GM12878 (cell line): Measurements from ENCODE around the gene RUSC1. TPM values are rescaled to one million over a fixed set of nuclear protein-coding genes. Genes with fewer than 3 reads are reported as not detected.

Experiments
- ATAC-seq: fragments of 200-7000 bp; cut with Tn5 transposase; 3 replicates; pipeline ENCODE4 v1.9.1; 2020; ENCODE audit warnings: mild to moderate bottlenecking, moderate library complexity
- BruUV-seq: library from RNA; stranded (reverse); fragments of 400-500 nt; replicated peaks from 2 replicates; lab custom pipeline; 2021; lab: Mats Ljungman, UMichigan
- CTCF ChIA-PET: fragments of 300-600 bp; sonication (Branson Sonifier 250); formaldehyde crosslinking; extraction: SDS; loops from one replicate; lab custom pipeline; 2021; ENCODE audit warnings: inconsistent platforms; lab: Yijun Ruan, JAX
- POLR2A ChIA-PET: fragments of 350-600 bp; formaldehyde crosslinking; extraction: SDS; loops from one replicate; lab custom pipeline; 2021; ENCODE audit warnings: inconsistent platforms; lab: Charles Lee
- RAD21 ChIA-PET: fragments of 300-600 bp; sonication (Branson Sonifier 250); formaldehyde crosslinking; loops from one replicate; lab custom pipeline; 2023; ENCODE audit warnings: antibody characterized with exemption; ENCODE audit not compliant: unreplicated experiment; lab: Charles Lee
- SMC1A ChIA-PET: fragments of 300-600 bp; sonication (Branson Sonifier 250); formaldehyde crosslinking; loops from one replicate; lab custom pipeline; 2023; ENCODE audit not compliant: unreplicated experiment, uncharacterized antibody; lab: Charles Lee
- DNase-seq: peaks from one replicate; pipeline ENCODE4 v3.0.0-alpha.2; 2011; ENCODE audit warnings: low read depth, low spot score
- FAIRE-seq: peaks from 3 replicates; lab custom pipeline; 2011; peaks lifted over from hg19 to GRCh38; lab: Jason Lieb, UNC
- H2AFZ ChIP-seq: 2 replicates; pipeline ENCODE4 v1.6.0; 2011; ENCODE audit warnings: low read depth, low read length, control low read depth; ENCODE audit not compliant: control insufficient read depth
- H3K27ac ChIP-seq: 2 replicates; pipeline ENCODE4 v1.5.1; 2011; ENCODE audit warnings: control low read depth; ENCODE audit not compliant: control insufficient read depth, insufficient read depth
- H3K27me3 ChIP-seq, 2 experiments: replicated peaks in 1 of 2; 2 replicates each; pipeline versions ENCODE4 v1.6.0 to v1.6.1; 2011; ENCODE audit warnings: low read length in 1 of 2; ENCODE audit not compliant: control insufficient read depth in 2 of 2, insufficient read depth in 2 of 2
- H3K36me3 ChIP-seq, 2 experiments: 2 replicates each; pipeline ENCODE4 v1.5.1; 2011; ENCODE audit warnings: low read length in 1 of 2; ENCODE audit not compliant: control insufficient read depth in 2 of 2, insufficient read depth in 2 of 2
- H3K4me1 ChIP-seq: 2 replicates; pipeline ENCODE4 v1.6.1; 2011; ENCODE audit warnings: mild to moderate bottlenecking, low read length, moderate library complexity, mixed read lengths; ENCODE audit not compliant: control insufficient read depth, insufficient read depth
- H3K4me2 ChIP-seq: 2 replicates; pipeline ENCODE4 v1.6.0; 2011; ENCODE audit warnings: control low read depth; ENCODE audit not compliant: control insufficient read depth, insufficient read depth
- H3K4me3 ChIP-seq: fragments of 200-600 bp; sonication (generic); 2 replicates; pipeline ENCODE4 v1.5.1; 2016
- H3K79me2 ChIP-seq: 2 replicates; pipeline ENCODE4 v1.6.0; 2011; ENCODE audit warnings: low read length; ENCODE audit not compliant: control insufficient read depth, insufficient read depth
- H3K9ac ChIP-seq: 2 replicates; pipeline ENCODE4 v1.8.0; 2011; ENCODE audit warnings: low read length, control low read depth, mixed read lengths; ENCODE audit not compliant: control insufficient read depth, insufficient read depth
- H3K9me3 ChIP-seq: replicated peaks from 3 replicates; pipeline ENCODE4 v1.5.1; 2011; ENCODE audit warnings: mild to moderate bottlenecking, low read length; ENCODE audit not compliant: control insufficient read depth, insufficient read depth
- H4K20me1 ChIP-seq: 2 replicates; pipeline ENCODE4 v1.6.0; 2011; ENCODE audit not compliant: control insufficient read depth, insufficient read depth
- CBX5 ChIP-seq: sonication (generic); IDR thresholded peaks from 2 replicates; pipeline ENCODE4 v1.6.1; 2016; ENCODE audit warnings: low read depth, moderate library complexity, mild to moderate bottlenecking, inconsistent platforms
- CHD1 ChIP-seq: IDR thresholded peaks from 2 replicates; pipeline ENCODE4 v1.6.1; 2012; ENCODE audit warnings: low read depth, low read length, improper control_type of control experiment
- FOXK2 ChIP-seq: fragments of 450-650 bp; IDR thresholded peaks from 2 replicates; pipeline ENCODE4 v1.6.1; 2017; ENCODE audit warnings: mild to moderate bottlenecking, moderate library complexity
- KDM1A ChIP-seq: fragments of 200-600 bp; sonication (generic); IDR thresholded peaks from 2 replicates; pipeline ENCODE4 v1.6.1; 2016; ENCODE audit warnings: borderline replicate concordance
- LARP7 ChIP-seq: fragments of 450-650 bp; IDR thresholded peaks from 2 replicates; pipeline ENCODE4 v1.6.1; 2017; ENCODE audit warnings: mild to moderate bottlenecking
- MXI1 ChIP-seq: fragments of 150-350 bp; IDR thresholded peaks from 2 replicates; pipeline ENCODE4 v1.6.1; 2011; ENCODE audit warnings: low read depth, mild to moderate bottlenecking, inconsistent platforms, low read length, improper control_type of control experiment
- SMAD1 ChIP-seq: fragments of 450-650 bp; IDR thresholded peaks from 2 replicates; pipeline ENCODE4 v1.6.1; 2018; ENCODE audit warnings: mild to moderate bottlenecking, low read depth; ENCODE audit not compliant: partially characterized antibody
- STAT1 ChIP-seq: fragments of 450-650 bp; conservative IDR thresholded peaks from 2 replicates; pipeline ENCODE4 v1.6.1; 2014; ENCODE audit warnings: antibody characterized with exemption, mild to moderate bottlenecking
- SUPT20H ChIP-seq: IDR thresholded peaks from 2 replicates; pipeline ENCODE4 v1.6.1; 2011; ENCODE audit warnings: low read depth, mild to moderate bottlenecking, low read length, moderate library complexity, borderline replicate concordance; ENCODE audit not compliant: control insufficient read depth
- TCF3 ChIP-seq: IDR thresholded peaks from 2 replicates; pipeline ENCODE4 v1.6.1; 2012; ENCODE audit warnings: low read depth, mild to moderate bottlenecking, low read length, borderline replicate concordance; ENCODE audit not compliant: insufficient read depth
- ZBED1 ChIP-seq: IDR thresholded peaks from 2 replicates; pipeline ENCODE4 v1.6.1; 2016; ENCODE audit warnings: borderline replicate concordance
- ZNF207 ChIP-seq: fragments of 450-650 bp; IDR thresholded peaks from 2 replicates; pipeline ENCODE4 v1.6.1; 2014; ENCODE audit warnings: antibody characterized with exemption, mild to moderate bottlenecking, borderline replicate concordance
- ZNF622 ChIP-seq: fragments of 450-650 bp; IDR thresholded peaks from 2 replicates; pipeline ENCODE4 v1.6.1; 2017; ENCODE audit warnings: mild to moderate bottlenecking, inconsistent platforms
- WGBS: methylation state at CpG from one replicate; pipeline ENCODE4 v1.1.6; 2016; ENCODE audit warnings: low lambda C conversion rate; ENCODE audit not compliant: insufficient replicate concordance, insufficient coverage; ENCODE audit errors: missing lambda C conversion rate; 5-methylcytosine and 5-hydroxymethylcytosine counted together
- in situ Hi-C: fragments of 300-500 bp; cut with MboI; formaldehyde crosslinking; loops from 9 replicates; pipeline ENCODE4 v1.14.3; 2018; ENCODE audit warnings: mixed read lengths
- intact Hi-C: fragments of 100-400 bp; cut with micrococcal nuclease; formaldehyde crosslinking; loops from one replicate; pipeline ENCODE4 v1.14.2; 2022; ENCODE audit not compliant: unreplicated experiment
- polyA plus RNA-seq, 11 experiments: library from polyadenylated mRNA; depleted of rRNA in 4 of 11; unstranded in 6 of 11; stranded (reverse) in 5 of 11; fragments of >200 nt; fragmentation: Nextera tagmentation in 4 of 11; fragmentation: Illumina TruSeq in 1 of 11; extraction: Ambion mirVana in 4 of 11; extraction: Trizol in 1 of 11; gene quantifications; 1 replicate in 1 of 11; 2 replicates in 10 of 11; pipeline versions ENCODE4 v1.2.1 to v1.2.3, GENCODE V29; 2011 to 2016; ENCODE audit warnings: inconsistent platforms in 2 of 11, missing spikeins in 2 of 11, low read depth in 1 of 11
- total RNA-seq, 4 experiments: library from RNA; depleted of rRNA in 3 of 4; stranded (reverse); fragments of >200 nt in 3 of 4; fragmentation: Illumina TruSeq in 1 of 4; extraction: Trizol in 1 of 4; gene quantifications; 2 replicates each; pipeline versions ENCODE4 v1.2.1 to v1.2.3, GENCODE V29; 2013 to 2021
- TF ChIP-seq, protein P1 (sequence below): fragments of 450-650 bp; formaldehyde crosslinking; IDR thresholded peaks from 2 replicates; pipeline ENCODE4 v1.4.0; 2020; ENCODE audit warnings: mild to moderate bottlenecking, moderate library complexity
- TF ChIP-seq, protein P2 (sequence below): fragments of 450-650 bp; IDR thresholded peaks from 2 replicates; pipeline ENCODE4 v1.6.1; 2014; ENCODE audit warnings: mild to moderate bottlenecking

Gene RUSC1
- total and polyA plus RNA-seq, 10 of the 15 experiments (the other 5 are each of a cell fraction or from before 2014, with no cell fraction given): 1.1 to 23.7 (median 12.3) TPM

GRCh38 chr1:155316922-155317321, 3.8 kb upstream of the RUSC1 start:
- ChIA-PET RAD21 (interaction anchor here (0.6 to 1.4 kb wide), 4 partner anchors 40 to 73 kb away, joined by 3 to 8 read pairs (median 4); no protein-coding TSS in a partner anchor), CTCF (interaction anchor here (0.7 to 3.4 kb wide), 6 partner anchors 9 to 187 kb away, joined by 3 to 27 read pairs (median 4); partner anchors contain the start of gene FDPS), SMC1A (interaction anchor here (0.9 to 1.5 kb wide), 6 partner anchors 10 to 110 kb away, joined by 3 to 4 read pairs (median 3); no protein-coding TSS in a partner anchor), POLR2A (interaction anchor here (0.6 to 1.6 kb wide), 7 partner anchors 9 to 196 kb away, joined by 3 to 8 read pairs (median 4); partner anchors contain the start of gene FDPS)
- H3K4me3 ChIP-seq: no peak overlapping the region
- ATAC-seq (no peak), FAIRE-seq (no peak), DNase-seq (no peak)
- H2AFZ ChIP-seq: no peak overlapping the region
- H3K9me3 ChIP-seq: no peaks in the 10 kb centered on the region
- H4K20me1 ChIP-seq: no peaks in the 10 kb centered on the region
- peaks cover 7 to 46% of the 10 kb centered on the region in 2 experiments for H3K36me3 ChIP-seq
- intact Hi-C loops: no loop called here
- WGBS: 84% methylated on average over 3 of the region's 3 CpGs
- TF ChIP-seq, protein P1, sequence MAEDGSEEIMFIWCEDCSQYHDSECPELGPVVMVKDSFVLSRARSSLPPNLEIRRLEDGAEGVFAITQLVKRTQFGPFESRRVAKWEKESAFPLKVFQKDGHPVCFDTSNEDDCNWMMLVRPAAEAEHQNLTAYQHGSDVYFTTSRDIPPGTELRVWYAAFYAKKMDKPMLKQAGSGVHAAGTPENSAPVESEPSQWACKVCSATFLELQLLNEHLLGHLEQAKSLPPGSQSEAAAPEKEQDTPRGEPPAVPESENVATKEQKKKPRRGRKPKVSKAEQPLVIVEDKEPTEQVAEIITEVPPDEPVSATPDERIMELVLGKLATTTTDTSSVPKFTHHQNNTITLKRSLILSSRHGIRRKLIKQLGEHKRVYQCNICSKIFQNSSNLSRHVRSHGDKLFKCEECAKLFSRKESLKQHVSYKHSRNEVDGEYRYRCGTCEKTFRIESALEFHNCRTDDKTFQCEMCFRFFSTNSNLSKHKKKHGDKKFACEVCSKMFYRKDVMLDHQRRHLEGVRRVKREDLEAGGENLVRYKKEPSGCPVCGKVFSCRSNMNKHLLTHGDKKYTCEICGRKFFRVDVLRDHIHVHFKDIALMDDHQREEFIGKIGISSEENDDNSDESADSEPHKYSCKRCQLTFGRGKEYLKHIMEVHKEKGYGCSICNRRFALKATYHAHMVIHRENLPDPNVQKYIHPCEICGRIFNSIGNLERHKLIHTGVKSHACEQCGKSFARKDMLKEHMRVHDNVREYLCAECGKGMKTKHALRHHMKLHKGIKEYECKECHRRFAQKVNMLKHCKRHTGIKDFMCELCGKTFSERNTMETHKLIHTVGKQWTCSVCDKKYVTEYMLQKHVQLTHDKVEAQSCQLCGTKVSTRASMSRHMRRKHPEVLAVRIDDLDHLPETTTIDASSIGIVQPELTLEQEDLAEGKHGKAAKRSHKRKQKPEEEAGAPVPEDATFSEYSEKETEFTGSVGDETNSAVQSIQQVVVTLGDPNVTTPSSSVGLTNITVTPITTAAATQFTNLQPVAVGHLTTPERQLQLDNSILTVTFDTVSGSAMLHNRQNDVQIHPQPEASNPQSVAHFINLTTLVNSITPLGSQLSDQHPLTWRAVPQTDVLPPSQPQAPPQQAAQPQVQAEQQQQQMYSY: no peak
- TF ChIP-seq, protein P2, sequence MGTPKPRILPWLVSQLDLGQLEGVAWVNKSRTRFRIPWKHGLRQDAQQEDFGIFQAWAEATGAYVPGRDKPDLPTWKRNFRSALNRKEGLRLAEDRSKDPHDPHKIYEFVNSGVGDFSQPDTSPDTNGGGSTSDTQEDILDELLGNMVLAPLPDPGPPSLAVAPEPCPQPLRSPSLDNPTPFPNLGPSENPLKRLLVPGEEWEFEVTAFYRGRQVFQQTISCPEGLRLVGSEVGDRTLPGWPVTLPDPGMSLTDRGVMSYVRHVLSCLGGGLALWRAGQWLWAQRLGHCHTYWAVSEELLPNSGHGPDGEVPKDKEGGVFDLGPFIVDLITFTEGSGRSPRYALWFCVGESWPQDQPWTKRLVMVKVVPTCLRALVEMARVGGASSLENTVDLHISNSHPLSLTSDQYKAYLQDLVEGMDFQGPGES: no peak
- TF ChIP-seq SUPT20H (no peak), KDM1A (no peak), CHD1 (no peak), ZNF207 (no peak), ZNF622 (no peak), ZBED1 (no peak), LARP7 (no peak), FOXK2 (no peak), STAT1 (no peak), MXI1 (no peak), CBX5 (no peak), SMAD1 (no peak), TCF3 (no peak)
- no peaks in the 10 kb centered on the region for H3K27me3 ChIP-seq
- H3K79me2 ChIP-seq: peaks cover 14% of the 10 kb centered on the region
- BruUV-seq: TSS peak; percentile 30
- in situ Hi-C loops: no loop called here
- H3K27ac ChIP-seq: no peak overlapping the region
- H3K9ac ChIP-seq: no peak overlapping the region
- peaks cover under 1% of the 10 kb centered on the region; the same call in 1 of the 2 replicates for H3K4me1 ChIP-seq
- no peak overlapping the region for H3K4me2 ChIP-seq
